GM12878 (cell line): ENCODE results near the gene MFAP3L. TPM values are rescaled to one million over a fixed set of nuclear protein-coding genes. Genes with fewer than 3 reads are reported as not detected.

Experiments
- ATAC-seq: fragments of 200-7000 bp; cut with Tn5 transposase; 3 replicates; pipeline ENCODE4 v1.9.1; 2020; ENCODE audit warnings: mild to moderate bottlenecking, moderate library complexity
- BruUV-seq: library from RNA; stranded (reverse); fragments of 400-500 nt; replicated peaks from 2 replicates; lab custom pipeline; 2021; lab: Mats Ljungman, UMichigan
- CTCF ChIA-PET: fragments of 300-600 bp; sonication (Branson Sonifier 250); formaldehyde crosslinking; extraction: SDS; loops from one replicate; lab custom pipeline; 2021; ENCODE audit warnings: inconsistent platforms; lab: Yijun Ruan, JAX
- POLR2A ChIA-PET: fragments of 350-600 bp; formaldehyde crosslinking; extraction: SDS; loops from one replicate; lab custom pipeline; 2021; ENCODE audit warnings: inconsistent platforms; lab: Charles Lee
- RAD21 ChIA-PET: fragments of 300-600 bp; sonication (Branson Sonifier 250); formaldehyde crosslinking; loops from one replicate; lab custom pipeline; 2023; ENCODE audit warnings: antibody characterized with exemption; ENCODE audit not compliant: unreplicated experiment; lab: Charles Lee
- SMC1A ChIA-PET: fragments of 300-600 bp; sonication (Branson Sonifier 250); formaldehyde crosslinking; loops from one replicate; lab custom pipeline; 2023; ENCODE audit not compliant: unreplicated experiment, uncharacterized antibody; lab: Charles Lee
- DNase-seq: peaks from one replicate; pipeline ENCODE4 v3.0.0-alpha.2; 2011; ENCODE audit warnings: low read depth, low spot score
- FAIRE-seq: peaks from 3 replicates; lab custom pipeline; 2011; peaks lifted over from hg19 to GRCh38; lab: Jason Lieb, UNC
- H2AFZ ChIP-seq: 2 replicates; pipeline ENCODE4 v1.6.0; 2011; ENCODE audit warnings: low read depth, low read length, control low read depth; ENCODE audit not compliant: control insufficient read depth
- H3K27ac ChIP-seq: 2 replicates; pipeline ENCODE4 v1.5.1; 2011; ENCODE audit warnings: control low read depth; ENCODE audit not compliant: control insufficient read depth, insufficient read depth
- H3K27me3 ChIP-seq, 2 experiments: replicated peaks in 1 of 2; 2 replicates each; pipeline versions ENCODE4 v1.6.0 to v1.6.1; 2011; ENCODE audit warnings: low read length in 1 of 2; ENCODE audit not compliant: control insufficient read depth in 2 of 2, insufficient read depth in 2 of 2
- H3K36me3 ChIP-seq, 2 experiments: 2 replicates each; pipeline ENCODE4 v1.5.1; 2011; ENCODE audit warnings: low read length in 1 of 2; ENCODE audit not compliant: control insufficient read depth in 2 of 2, insufficient read depth in 2 of 2
- H3K4me1 ChIP-seq: 2 replicates; pipeline ENCODE4 v1.6.1; 2011; ENCODE audit warnings: mild to moderate bottlenecking, low read length, moderate library complexity, mixed read lengths; ENCODE audit not compliant: control insufficient read depth, insufficient read depth
- H3K4me2 ChIP-seq: 2 replicates; pipeline ENCODE4 v1.6.0; 2011; ENCODE audit warnings: control low read depth; ENCODE audit not compliant: control insufficient read depth, insufficient read depth
- H3K4me3 ChIP-seq: fragments of 200-600 bp; sonication (generic); 2 replicates; pipeline ENCODE4 v1.5.1; 2016
- H3K79me2 ChIP-seq: 2 replicates; pipeline ENCODE4 v1.6.0; 2011; ENCODE audit warnings: low read length; ENCODE audit not compliant: control insufficient read depth, insufficient read depth
- H3K9ac ChIP-seq: 2 replicates; pipeline ENCODE4 v1.8.0; 2011; ENCODE audit warnings: low read length, control low read depth, mixed read lengths; ENCODE audit not compliant: control insufficient read depth, insufficient read depth
- H3K9me3 ChIP-seq: replicated peaks from 3 replicates; pipeline ENCODE4 v1.5.1; 2011; ENCODE audit warnings: mild to moderate bottlenecking, low read length; ENCODE audit not compliant: control insufficient read depth, insufficient read depth
- H4K20me1 ChIP-seq: 2 replicates; pipeline ENCODE4 v1.6.0; 2011; ENCODE audit not compliant: control insufficient read depth, insufficient read depth
- BACH1 ChIP-seq: fragments of 450-650 bp; IDR thresholded peaks from 2 replicates; pipeline ENCODE4 v1.6.1; 2017; ENCODE audit warnings: mild to moderate bottlenecking, borderline replicate concordance
- BCL11A ChIP-seq: IDR thresholded peaks from 2 replicates; pipeline ENCODE4 v1.6.1; 2011; ENCODE audit warnings: low read depth, low read length
- BCLAF1 ChIP-seq: fragments of 450-650 bp; IDR thresholded peaks from 2 replicates; pipeline ENCODE4 v1.6.1; 2017; ENCODE audit warnings: antibody characterized with exemption, mild to moderate bottlenecking, moderate library complexity
- CUX1 ChIP-seq: IDR thresholded peaks from 2 replicates; pipeline ENCODE4 v1.6.1; 2012; ENCODE audit warnings: improper control_type of control experiment, low read depth, low read length; ENCODE audit not compliant: insufficient replicate concordance
- DPF2 ChIP-seq: fragments of 450-650 bp; IDR thresholded peaks from 2 replicates; pipeline ENCODE4 v1.6.1; 2017; ENCODE audit warnings: mild to moderate bottlenecking
- IRF4 ChIP-seq: IDR thresholded peaks from 2 replicates; pipeline ENCODE4 v1.6.1; 2011; ENCODE audit warnings: low read depth, low read length
- KAT2A ChIP-seq: conservative IDR thresholded peaks from 2 replicates; pipeline ENCODE4 v1.6.1; 2011; ENCODE audit warnings: low read depth, low read length; ENCODE audit not compliant: control insufficient read depth
- RB1 ChIP-seq: fragments of 450-650 bp; formaldehyde crosslinking; IDR thresholded peaks from 2 replicates; pipeline ENCODE4 v1.6.1; 2017; ENCODE audit warnings: mild to moderate bottlenecking, borderline replicate concordance
- SP1 ChIP-seq: IDR thresholded peaks from one replicate; pipeline ENCODE4 v1.6.1; 2011; ENCODE audit warnings: low read depth, low read length
- SPI1 ChIP-seq: IDR thresholded peaks from 2 replicates; pipeline ENCODE4 v1.6.1; 2011; ENCODE audit warnings: low read depth, mild to moderate bottlenecking, low read length, moderate library complexity, borderline replicate concordance; ENCODE audit not compliant: insufficient read depth
- SREBF1 ChIP-seq: IDR thresholded peaks from 2 replicates; pipeline ENCODE4 v1.6.1; 2012; ENCODE audit warnings: mild to moderate bottlenecking, low read length
- SRF ChIP-seq, 2 experiments: IDR thresholded peaks; 2 replicates each; pipeline ENCODE4 v1.6.1; 2011; ENCODE audit warnings: low read depth in 2 of 2, low read length in 2 of 2, mild to moderate bottlenecking in 1 of 2, moderate library complexity in 1 of 2
- SUZ12 ChIP-seq: fragments of 200-600 bp; sonication (generic); IDR thresholded peaks from one replicate; pipeline ENCODE4 v1.6.1; 2018; ENCODE audit warnings: antibody characterized with exemption, mild to moderate bottlenecking; ENCODE audit not compliant: unreplicated experiment
- USF2 ChIP-seq: IDR thresholded peaks from 2 replicates; pipeline ENCODE4 v1.6.1; 2011; ENCODE audit warnings: low read depth, low read length, improper control_type of control experiment, borderline replicate concordance
- ZNF217 ChIP-seq: fragments of 450-650 bp; IDR thresholded peaks from 2 replicates; pipeline ENCODE4 v1.6.1; 2017; ENCODE audit warnings: antibody characterized with exemption, mild to moderate bottlenecking
- ZNF274 ChIP-seq: IDR thresholded peaks from one replicate; pipeline ENCODE4 v1.8.0; 2011; ENCODE audit not compliant: insufficient read length, insufficient read depth
- ZZZ3 ChIP-seq: IDR thresholded peaks from 2 replicates; pipeline ENCODE4 v1.6.1; 2011; ENCODE audit warnings: low read depth; ENCODE audit not compliant: control insufficient read depth, insufficient read length
- WGBS: methylation state at CpG from one replicate; pipeline ENCODE4 v1.1.6; 2016; ENCODE audit warnings: low lambda C conversion rate; ENCODE audit not compliant: insufficient replicate concordance, insufficient coverage; ENCODE audit errors: missing lambda C conversion rate; 5-methylcytosine and 5-hydroxymethylcytosine counted together
- in situ Hi-C: fragments of 300-500 bp; cut with MboI; formaldehyde crosslinking; loops from 9 replicates; pipeline ENCODE4 v1.14.3; 2018; ENCODE audit warnings: mixed read lengths
- intact Hi-C: fragments of 100-400 bp; cut with micrococcal nuclease; formaldehyde crosslinking; loops from one replicate; pipeline ENCODE4 v1.14.2; 2022; ENCODE audit not compliant: unreplicated experiment
- polyA plus RNA-seq, 11 experiments: library from polyadenylated mRNA; depleted of rRNA in 4 of 11; unstranded in 6 of 11; stranded (reverse) in 5 of 11; fragments of >200 nt; fragmentation: Nextera tagmentation in 4 of 11; fragmentation: Illumina TruSeq in 1 of 11; extraction: Ambion mirVana in 4 of 11; extraction: Trizol in 1 of 11; gene quantifications; 1 replicate in 1 of 11; 2 replicates in 10 of 11; pipeline versions ENCODE4 v1.2.1 to v1.2.3, GENCODE V29; 2011 to 2016; ENCODE audit warnings: inconsistent platforms in 2 of 11, missing spikeins in 2 of 11, low read depth in 1 of 11
- total RNA-seq, 4 experiments: library from RNA; depleted of rRNA in 3 of 4; stranded (reverse); fragments of >200 nt in 3 of 4; fragmentation: Illumina TruSeq in 1 of 4; extraction: Trizol in 1 of 4; gene quantifications; 2 replicates each; pipeline versions ENCODE4 v1.2.1 to v1.2.3, GENCODE V29; 2013 to 2021

Gene MFAP3L
- total and polyA plus RNA-seq, 10 of the 15 experiments (the other 5 are each of a cell fraction or from before 2014, with no cell fraction given): 0.10 to 3.0 TPM; not detected in 8

- no peaks in the 10 kb centered on the region for H3K9me3 ChIP-seq
- H3K4me2 ChIP-seq: no peak overlapping the region
- no peak for ATAC-seq
- WGBS: 13% methylated on average over 5 of the region's 5 CpGs
- no TSS peak for BruUV-seq
- TF ChIP-seq BACH1 (no peak), SP1 (no peak), BCLAF1 (no peak), BCL11A (no peak), SREBF1 (no peak), IRF4 (no peak), ZNF274 (no peak), USF2 (no peak), SPI1 (no peak), KAT2A (no peak), DPF2 (no peak), SRF (IDR thresholded peaks at IDR 0.05; ENCODE audit: low read depth in 2 of 2, low read length in 2 of 2) (no peak), CUX1 (no peak), ZZZ3 (no peak), ZNF217 (no peak), RB1 (no peak), SUZ12 (no peak)
- TF ChIP-seq, all 136 proteins: peak for 0
- ChIA-PET CTCF (no interaction called here), SMC1A (no interaction called here), POLR2A (no interaction called here), RAD21 (no interaction called here)
- H3K27ac ChIP-seq: no peak overlapping the region
- H4K20me1 ChIP-seq: no peaks in the 10 kb centered on the region
- no peak overlapping the region for H2AFZ ChIP-seq
- in situ Hi-C loops (no loop called here), intact Hi-C loops (no loop called here)
- H3K4me3 ChIP-seq: no peak overlapping the region
- no peaks in the 10 kb centered on the region for H3K79me2 ChIP-seq
- no peak for DNase-seq
- no peaks in the 10 kb centered on the region for H3K36me3 ChIP-seq
- H3K9ac ChIP-seq: no peak overlapping the region
- peaks cover 3% of the 10 kb centered on the region; the same call in 1 of the 2 replicates for H3K4me1 ChIP-seq
- FAIRE-seq: no peak
- no peaks in the 10 kb centered on the region; a peak in 2 of 4 replicates for H3K27me3 ChIP-seq
These were observed 70.7 kb downstream of the MFAP3L start for GRCh38 chr4:169955521-169955920.
